Chondrocyte (in vitro differentiated cells): Measurements from ENCODE around the gene LHX3. TPM values are rescaled to one million over a fixed set of nuclear protein-coding genes. Genes with fewer than 3 reads are reported as not detected.
A peak's percentile ranks its signal among the peaks of the same experiment; 100 is the strongest.

ENCODE experiments used
- DNase-seq: peaks from one replicate; pipeline ENCODE4 v3.0.0; 2021; ENCODE audit warnings: mixed read lengths, low spot score
- H3K27ac Mint-ChIP-seq: one replicate; pipeline ENCODE4 v1.8.0; 2021; ENCODE audit warnings: mild to moderate bottlenecking, moderate library complexity, mixed read lengths; ENCODE audit not compliant: unreplicated experiment
- H3K27me3 Mint-ChIP-seq: 2 replicates; pipeline ENCODE4 v1.8.0; 2021; ENCODE audit warnings: low read depth, mixed read lengths
- H3K36me3 Mint-ChIP-seq: 2 replicates; pipeline ENCODE4 v1.8.0; 2021; ENCODE audit warnings: low read depth, mixed read lengths
- H3K4me1 Mint-ChIP-seq: 2 replicates; pipeline ENCODE4 v1.8.0; 2021; ENCODE audit warnings: low read depth, mild to moderate bottlenecking, mixed read lengths
- H3K4me3 Mint-ChIP-seq: one replicate; pipeline ENCODE4 v1.8.0; 2021; ENCODE audit warnings: mild to moderate bottlenecking, moderate library complexity, mixed read lengths; ENCODE audit not compliant: unreplicated experiment
- H3K9me3 Mint-ChIP-seq: 2 replicates; pipeline ENCODE4 v1.8.0; 2021; ENCODE audit warnings: low read depth, mixed read lengths
- CTCF ChIP-seq: fragments of 200-600 bp; sonication (generic); IDR thresholded peaks from 2 replicates; pipeline ENCODE4 v1.5.0; 2021; ENCODE audit warnings: antibody characterized with exemption, mild to moderate bottlenecking, moderate library complexity
- total RNA-seq: library from RNA; stranded (reverse); gene quantifications from 3 replicates; pipeline ENCODE4 v1.2.1, GENCODE V29; 2021

The LHX3 gene
- total RNA-seq, 1 donor from 2014 or later: not detected

GRCh38 chr9:136247947-136248637, 43.2 kb upstream of the LHX3 start:
- H3K9me3 Mint-ChIP-seq: no peaks in the 10 kb centered on the region
- H3K27ac Mint-ChIP-seq: peak overlapping the region; percentile 63
- H3K4me3 Mint-ChIP-seq: no peak overlapping the region
- no peaks in the 10 kb centered on the region for H3K36me3 Mint-ChIP-seq
- H3K4me1 Mint-ChIP-seq: peaks cover 23% of the 10 kb centered on the region
- no peaks in the 10 kb centered on the region for H3K27me3 Mint-ChIP-seq
- DNase-seq: no peak
- no peak for TF ChIP-seq CTCF

GRCh38 chr9:136247551-136247916, 42.6 kb upstream of the LHX3 start:
- Mint-ChIP-seq H3K36me3 (no peaks in the 10 kb centered on the region), H3K27ac (no peak overlapping the region), H3K9me3 (no peaks in the 10 kb centered on the region), H3K27me3 (no peaks in the 10 kb centered on the region), H3K4me3 (no peak overlapping the region), H3K4me1 (peaks cover 24% of the 10 kb centered on the region)
- TF ChIP-seq CTCF: no peak
- DNase-seq: no peak

GRCh38 chr9:136246849-136247550, 42.1 kb upstream of the LHX3 start:
- Mint-ChIP-seq H3K9me3 (no peaks in the 10 kb centered on the region), H3K4me3 (no peak overlapping the region), H3K27me3 (no peaks in the 10 kb centered on the region), H3K27ac (no peak overlapping the region), H3K4me1 (peaks cover 24% of the 10 kb centered on the region), H3K36me3 (no peaks in the 10 kb centered on the region)
- no peak for DNase-seq
- no peak for TF ChIP-seq CTCF

GRCh38 chr9:136245219-136246150, 40.6 kb upstream of the LHX3 start, which contains the start of gene QSOX2:
Gene QSOX2 (minus strand): TSS chr9:136245812. CDS start chr9:136245803, 9 bp downstream.
- no peaks in the 10 kb centered on the region for H3K9me3 Mint-ChIP-seq
- H3K4me1 Mint-ChIP-seq: peaks cover 24% of the 10 kb centered on the region
- no peaks in the 10 kb centered on the region for H3K27me3 Mint-ChIP-seq
- DNase-seq: no peak
- H3K4me3 Mint-ChIP-seq: peak within 1 kb of the TSS; percentile 80
- no peak for TF ChIP-seq CTCF
- H3K27ac Mint-ChIP-seq: peak within 1 kb of the TSS; percentile 77
- H3K36me3 Mint-ChIP-seq: no peaks in the 10 kb centered on the region

- Mint-ChIP-seq H3K27ac (peak overlapping the region; percentile 77), H3K4me1 (peaks cover 24% of the 10 kb centered on the region), H3K9me3 (no peaks in the 10 kb centered on the region), H3K36me3 (no peaks in the 10 kb centered on the region), H3K27me3 (no peaks in the 10 kb centered on the region), H3K4me3 (peak overlapping the region; percentile 80)
- TF ChIP-seq CTCF: no peak
- DNase-seq: no peak
Observed at GRCh38 chr9:136244969-136245218, 40.0 kb upstream of the LHX3 start.
